Measurements from ENCODE around the gene LRIG2. TPM values are rescaled to one million over a fixed set of nuclear protein-coding genes. Genes with fewer than 3 reads are reported as not detected.

The LRIG2 gene
- total and polyA plus RNA-seq, 10 donors, result 3.4 to 68.7 (median 22.1) TPM

- no peak for DNase-seq
- TF ChIP-seq CTCF (IDR thresholded peaks at IDR 0.05 in 8 of 11, conservative IDR thresholded peaks at IDR 0.05 in 3 of 11) (no peak), POLR2A (IDR thresholded peaks at IDR 0.05) (no peak)
- intact Hi-C loops (cut with DNase I; ENCODE audit: low total_unique reads), result no loop called here
- Histone ChIP-seq H3K4me3 (no peak overlapping the region), H3K27ac (no peak overlapping the region), H3K4me1 (peaks cover 0 to 7% (median 2%) of the 10 kb centered on the region in 6 donors), H3K27me3 (replicated peaks in 1 of 7) (no peaks in the 10 kb centered on the region), H3K9me3 (no peaks in the 10 kb centered on the region), H3K36me3 (no peaks in the 10 kb centered on the region)
- WGBS, 5 donors, result 47 to 71% (median 58%) methylated on average over 1 of the region's 1 CpG
Measured at GRCh38 chr1:113029822-113030221, 43.2 kb upstream of the LRIG2 start.

DNA sequence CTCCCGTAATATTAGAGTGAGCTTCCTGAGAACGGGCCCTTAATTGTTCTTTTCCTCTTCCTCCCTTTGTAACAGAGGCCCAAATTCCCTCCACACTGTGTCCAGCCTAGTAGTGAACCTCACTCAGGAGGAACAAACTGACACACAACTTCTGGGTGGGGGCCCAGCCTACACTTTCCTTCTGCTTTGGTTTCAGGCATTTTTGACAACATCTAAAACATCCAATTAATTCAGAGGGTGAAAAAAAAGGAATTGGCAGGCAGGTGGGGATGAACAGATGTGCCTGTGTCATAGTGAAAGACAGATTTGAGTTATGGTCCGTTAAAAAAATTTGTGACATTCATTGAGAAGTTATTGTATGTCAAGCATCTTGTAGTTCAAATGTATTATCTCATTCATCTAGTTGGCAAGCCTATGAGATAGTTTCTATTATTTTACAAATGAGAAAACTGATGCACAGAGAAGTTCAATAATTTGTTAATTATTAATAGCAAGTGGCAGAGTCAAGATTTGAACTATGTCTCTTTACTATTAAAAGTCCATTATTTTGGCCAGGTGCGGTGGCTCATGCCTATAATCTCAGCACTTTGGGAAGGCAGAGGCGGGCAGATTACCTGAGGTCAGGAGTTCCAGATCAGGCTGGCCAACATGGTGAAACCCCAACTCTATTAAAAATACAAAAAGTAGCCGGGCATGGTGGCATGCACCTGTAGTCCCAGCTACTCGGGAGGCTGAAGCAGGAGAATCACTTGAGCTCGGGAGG, 41.6 kb upstream of the LRIG2 start:
- peak overlapping the region in 5 of 8 donors; percentile 3 to 49 (median 31) for H3K27ac ChIP-seq
- H3K4me1 ChIP-seq, result peaks cover 0 to 7% (median 2%) of the 10 kb centered on the region in 6 donors
- 61 to 81% (median 72%) methylated on average over 8 of the region's 8 CpGs for WGBS, 5 donors
- no peaks in the 10 kb centered on the region for H3K27me3 ChIP-seq (replicated peaks in 1 of 7)
- intact Hi-C loops (cut with DNase I; ENCODE audit: low total_unique reads), result no loop called here
- TF ChIP-seq POLR2AphosphoS5 (IDR thresholded peaks at IDR 0.05) (no peak), POLR2A (IDR thresholded peaks at IDR 0.05) (no peak), CTCF (IDR thresholded peaks at IDR 0.05 in 8 of 11, conservative IDR thresholded peaks at IDR 0.05 in 3 of 11) (no peak)
- no peak overlapping the region for H3K4me3 ChIP-seq
- H3K36me3 ChIP-seq, result no peaks in the 10 kb centered on the region
- no peak for DNase-seq
- no peaks in the 10 kb centered on the region for H3K9me3 ChIP-seq

- no peak for TF ChIP-seq POLR2AphosphoS5 (IDR thresholded peaks at IDR 0.05)
- no peak for TF ChIP-seq POLR2A (IDR thresholded peaks at IDR 0.05)
- no peak for TF ChIP-seq CTCF (IDR thresholded peaks at IDR 0.05 in 8 of 11, conservative IDR thresholded peaks at IDR 0.05 in 3 of 11)
- Histone ChIP-seq H3K27me3 (replicated peaks in 1 of 7) (no peaks in the 10 kb centered on the region), H3K36me3 (no peaks in the 10 kb centered on the region), H3K9me3 (no peaks in the 10 kb centered on the region), H3K4me3 (no peak overlapping the region), H3K27ac (no peak overlapping the region), H3K4me1 (peaks cover 0 to 2% (median 0%) of the 10 kb centered on the region in 6 donors)
- WGBS, 5 donors, result 88 to 95% (median 94%) methylated on average over 5 of the region's 5 CpGs
- intact Hi-C loops (cut with DNase I; ENCODE audit: low total_unique reads), result no loop called here
- no peak for DNase-seq
Measured at GRCh38 chr1:113035086-113035485, 37.9 kb upstream of the LRIG2 start.

GRCh38 chr1:113036639-113037321, 36.2 kb upstream of the LRIG2 start:
- no peaks in the 10 kb centered on the region for H3K9me3 ChIP-seq
- TF ChIP-seq CTCF (IDR thresholded peaks at IDR 0.05 in 8 of 11, conservative IDR thresholded peaks at IDR 0.05 in 3 of 11) (no peak), POLR2AphosphoS5 (IDR thresholded peaks at IDR 0.05) (no peak), POLR2A (IDR thresholded peaks at IDR 0.05) (no peak)
- intact Hi-C loops (cut with DNase I; ENCODE audit: low total_unique reads), result no loop called here
- no peaks in the 10 kb centered on the region for H3K36me3 ChIP-seq
- WGBS, 5 donors, result 72 to 88% (median 86%) methylated on average over 2 of the region's 2 CpGs
- no peak for DNase-seq
- H3K4me1 ChIP-seq, result peaks cover 0 to 1% (median under 1%) of the 10 kb centered on the region in 6 donors
- no peak overlapping the region for H3K27ac ChIP-seq
- H3K27me3 ChIP-seq (replicated peaks in 1 of 7), result no peaks in the 10 kb centered on the region
- no peak overlapping the region for H3K4me3 ChIP-seq
